NCI-H146 treated with DMSO at 0.1 percent for 48 hours (cell line): ENCODE results near the gene OGFOD2.

Experiments used
- DNase-seq: peaks from one replicate; lab custom pipeline; 2025; ENCODE audit not compliant: unreplicated experiment; lab: John Stamatoyannopoulos, UW

Gene OGFOD2

DNA sequence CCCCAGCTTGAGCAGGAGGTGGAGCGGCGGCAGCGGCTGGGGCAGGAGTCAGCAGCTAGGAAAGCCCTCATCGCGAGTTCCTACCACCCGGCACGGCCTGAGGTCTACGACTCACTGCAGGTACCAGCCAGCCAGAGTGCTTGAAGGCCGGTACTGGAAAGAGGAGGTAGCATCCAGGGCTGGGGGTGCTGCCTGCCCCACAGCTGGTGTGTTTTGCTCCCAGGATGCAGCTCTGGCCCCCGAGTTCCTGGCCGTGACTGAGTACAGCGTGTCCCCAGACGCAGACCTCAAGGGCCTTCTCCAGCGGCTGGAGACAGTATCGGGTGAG lies 1.6 kb downstream of the OGFOD2 start:
- no peak for DNase-seq

DNA sequence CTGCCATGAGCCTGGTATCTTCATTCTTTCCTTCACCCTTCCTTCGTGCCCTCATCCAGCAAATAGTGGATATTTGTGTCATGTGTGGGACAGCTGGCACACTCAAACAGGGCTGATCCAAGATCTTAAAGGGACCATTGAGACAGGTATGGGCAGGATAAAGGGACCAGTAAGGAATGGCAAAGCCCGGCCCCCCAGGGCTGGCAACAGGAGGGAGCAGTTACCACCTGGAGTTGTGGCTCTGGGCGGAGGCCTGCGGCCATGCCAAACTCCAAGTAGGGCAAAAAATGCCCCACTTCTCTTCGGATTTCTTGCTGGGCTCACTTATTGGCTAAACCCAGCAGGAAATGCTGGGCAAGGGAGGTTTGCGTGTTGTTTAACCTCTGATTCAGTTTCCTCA lies 2.1 kb downstream of the OGFOD2 start:
- DNase-seq, result no peak

DNA sequence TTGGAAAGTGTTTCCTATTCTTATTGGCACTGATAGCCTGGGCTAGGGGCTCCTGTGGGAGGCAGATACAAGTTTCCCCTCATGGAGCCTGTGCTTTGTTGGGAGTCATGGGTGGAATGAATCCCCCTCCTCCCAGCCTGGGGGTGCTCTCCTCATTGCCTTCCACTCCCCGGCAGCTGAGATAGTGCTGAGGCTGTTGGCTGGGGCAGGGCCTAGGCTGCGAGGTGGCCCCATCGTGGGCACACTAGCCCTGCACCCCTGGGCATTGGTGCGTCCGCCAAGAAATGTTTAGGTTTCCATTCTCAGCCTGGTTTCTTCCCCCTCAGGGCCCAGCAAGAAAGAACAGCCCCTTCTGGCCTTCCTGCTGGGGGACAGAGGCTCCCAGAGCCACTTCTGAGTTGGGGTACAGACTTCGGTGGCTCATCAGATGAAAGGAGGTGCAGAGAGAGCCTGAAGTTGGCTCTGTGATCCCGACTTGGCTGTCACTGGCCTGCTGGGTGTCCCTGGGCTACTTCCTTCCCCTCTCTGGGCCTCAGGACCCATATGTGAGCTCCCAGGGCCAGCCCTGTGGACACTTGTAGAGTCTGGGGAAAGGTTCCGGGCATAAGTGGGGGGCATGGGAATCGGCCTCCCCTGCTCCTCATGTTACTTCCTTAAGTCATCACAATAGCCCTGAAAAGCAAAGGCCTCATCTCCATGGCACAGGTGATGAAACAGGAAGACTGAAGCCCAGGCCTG lies 2.8 kb downstream of the OGFOD2 start:
- no peak for DNase-seq

DNA sequence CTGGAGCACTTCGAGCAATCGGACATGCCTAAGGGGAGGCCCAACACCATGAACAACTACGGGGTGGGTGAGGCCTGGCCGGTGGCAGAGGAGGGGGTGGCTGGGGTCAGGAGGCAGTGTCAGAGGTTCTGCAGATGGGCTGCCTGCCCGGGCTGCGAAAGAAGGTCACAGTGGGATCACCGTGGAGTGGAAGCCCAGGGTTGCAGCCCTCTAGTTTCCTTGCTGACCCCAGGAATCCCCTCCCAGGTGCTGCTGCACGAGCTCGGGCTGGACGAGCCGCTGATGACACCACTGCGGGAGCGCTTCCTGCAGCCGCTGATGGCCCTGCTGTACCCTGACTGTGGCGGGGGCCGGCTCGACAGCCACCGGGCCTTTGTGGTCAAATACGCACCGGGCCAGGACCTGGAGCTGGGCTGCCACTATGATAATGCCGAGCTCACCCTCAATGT lies 3.5 kb downstream of the OGFOD2 start:
- DNase-seq, result no peak

DNA sequence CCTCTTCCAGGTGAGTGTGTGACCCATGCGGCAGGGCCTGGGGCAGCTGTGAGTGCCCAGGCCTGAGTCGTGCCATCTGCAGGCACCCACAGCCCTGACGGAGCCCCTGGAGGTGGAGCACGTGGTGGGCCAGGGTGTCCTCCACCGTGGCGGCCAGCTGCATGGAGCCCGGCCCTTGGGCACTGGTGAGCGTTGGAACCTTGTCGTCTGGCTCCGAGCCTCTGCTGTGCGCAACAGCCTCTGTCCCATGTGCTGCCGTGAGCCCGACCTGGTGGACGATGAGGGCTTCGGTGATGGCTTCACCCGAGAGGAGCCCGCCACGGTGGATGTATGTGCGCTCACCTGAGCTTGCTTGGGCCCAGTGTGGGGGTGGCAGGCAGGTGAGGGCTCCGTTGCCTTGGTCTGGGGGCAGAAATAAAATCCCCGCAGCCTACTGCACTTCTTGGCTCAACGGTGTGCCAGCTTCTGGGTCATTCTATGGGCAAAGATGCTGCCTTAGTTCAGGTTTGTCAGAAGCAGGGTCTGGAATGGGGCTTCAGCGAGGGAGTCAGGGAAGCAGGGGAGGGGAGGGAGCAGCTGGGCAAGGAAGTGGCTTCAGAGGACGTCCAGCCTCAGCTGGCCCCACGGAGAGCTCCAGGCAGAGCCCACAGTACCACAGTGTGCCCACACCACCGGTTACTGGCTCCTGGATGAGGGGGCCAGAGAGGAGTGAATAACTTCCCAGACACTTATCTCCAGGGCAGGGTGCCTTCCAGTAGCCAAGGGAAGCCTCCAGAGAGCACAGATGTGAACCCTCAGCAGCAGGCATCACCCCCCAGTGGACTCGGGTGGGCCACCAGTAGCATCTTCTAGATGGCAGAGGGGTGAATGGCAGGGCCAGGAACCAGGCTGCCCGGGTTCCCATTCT lies 4.2 kb downstream of the OGFOD2 start:
- DNase-seq, result no peak

DNA sequence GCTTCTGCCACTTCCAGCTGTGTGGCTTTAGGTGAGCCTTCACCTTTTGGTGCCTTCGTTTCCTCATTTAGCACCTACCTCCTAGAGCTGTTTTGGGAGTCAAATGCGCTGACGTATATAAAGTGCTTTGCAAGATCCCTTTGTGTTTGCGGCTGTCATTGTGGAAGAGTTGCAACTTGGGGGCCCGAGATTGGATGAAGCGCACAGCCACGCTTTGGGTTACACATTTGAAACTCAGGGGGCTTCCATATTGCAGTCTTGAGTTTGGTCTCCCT lies 4.8 kb downstream of the OGFOD2 start:
- DNase-seq, result no peak

DNA sequence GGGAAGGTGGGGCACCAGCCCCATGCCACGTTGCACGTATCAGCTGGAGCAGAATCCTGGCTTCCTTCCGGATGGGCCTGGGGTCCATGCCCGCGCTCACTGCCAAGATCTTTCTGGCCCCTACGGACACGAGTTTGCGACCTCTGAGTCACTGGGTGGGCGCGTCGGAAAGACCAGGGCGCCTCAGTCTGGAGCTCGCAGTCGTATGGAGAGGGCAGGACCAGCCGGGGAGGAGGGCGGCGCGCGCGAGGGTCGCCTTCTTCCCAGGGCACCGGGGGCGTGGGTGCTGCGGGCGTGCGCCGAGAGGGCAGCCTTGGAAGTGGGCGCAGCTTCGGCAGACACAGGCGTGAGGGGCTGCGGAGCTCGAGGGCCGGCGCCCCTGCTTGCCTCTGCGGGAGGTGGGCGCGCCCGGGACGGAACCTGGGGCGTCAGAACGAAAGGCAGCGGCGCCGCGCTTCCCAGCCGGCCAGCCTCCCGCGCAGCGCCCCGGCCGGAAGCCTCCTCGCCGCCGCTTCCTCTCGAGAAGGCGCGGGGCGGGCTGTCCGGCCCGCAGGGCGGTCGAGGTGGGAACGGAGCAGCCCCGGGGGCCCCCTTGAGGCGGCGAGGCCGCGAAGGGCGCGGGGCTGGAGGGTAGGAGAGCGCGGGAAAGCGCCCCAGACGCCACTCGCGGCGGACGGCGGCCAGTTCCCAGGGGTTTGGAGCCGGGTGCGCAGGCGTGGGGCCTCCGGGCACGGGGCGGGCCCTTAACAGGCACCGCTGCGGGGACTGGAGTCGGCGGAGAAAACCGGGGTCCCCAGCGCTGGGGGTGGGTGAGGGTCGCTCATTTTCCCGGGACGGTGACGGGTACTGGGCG lies 5.4 kb downstream of the OGFOD2 start, which contains the start of gene ARL6IP4:
Gene ARL6IP4 (plus strand): TSS at position 499 of the 853 bp plus-strand sequence. CDS start 459 bp downstream, outside the sequence.
- DNase-seq, result peak; percentile 25

DNA sequence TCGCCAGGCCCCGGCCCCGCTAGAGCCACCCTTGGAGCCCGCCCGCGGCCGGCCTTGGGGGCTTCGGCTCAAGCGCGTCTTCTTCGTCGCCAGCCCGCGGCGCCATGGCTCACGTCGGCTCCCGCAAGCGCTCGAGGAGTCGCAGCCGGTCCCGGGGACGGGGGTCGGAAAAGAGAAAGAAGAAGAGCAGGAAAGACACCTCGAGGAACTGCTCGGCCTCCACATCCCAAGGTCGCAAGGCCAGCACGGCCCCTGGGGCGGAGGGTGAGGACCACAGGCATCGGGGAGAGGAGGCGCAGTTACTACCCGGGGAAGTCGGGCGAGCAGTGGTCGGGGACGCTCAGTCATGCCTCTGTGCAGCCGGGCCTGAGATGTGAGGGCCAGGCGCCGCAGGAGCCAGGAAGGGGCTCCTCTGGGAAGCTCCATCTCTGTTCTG lies 6.0 kb downstream of the OGFOD2 start:
- no peak for DNase-seq

DNA sequence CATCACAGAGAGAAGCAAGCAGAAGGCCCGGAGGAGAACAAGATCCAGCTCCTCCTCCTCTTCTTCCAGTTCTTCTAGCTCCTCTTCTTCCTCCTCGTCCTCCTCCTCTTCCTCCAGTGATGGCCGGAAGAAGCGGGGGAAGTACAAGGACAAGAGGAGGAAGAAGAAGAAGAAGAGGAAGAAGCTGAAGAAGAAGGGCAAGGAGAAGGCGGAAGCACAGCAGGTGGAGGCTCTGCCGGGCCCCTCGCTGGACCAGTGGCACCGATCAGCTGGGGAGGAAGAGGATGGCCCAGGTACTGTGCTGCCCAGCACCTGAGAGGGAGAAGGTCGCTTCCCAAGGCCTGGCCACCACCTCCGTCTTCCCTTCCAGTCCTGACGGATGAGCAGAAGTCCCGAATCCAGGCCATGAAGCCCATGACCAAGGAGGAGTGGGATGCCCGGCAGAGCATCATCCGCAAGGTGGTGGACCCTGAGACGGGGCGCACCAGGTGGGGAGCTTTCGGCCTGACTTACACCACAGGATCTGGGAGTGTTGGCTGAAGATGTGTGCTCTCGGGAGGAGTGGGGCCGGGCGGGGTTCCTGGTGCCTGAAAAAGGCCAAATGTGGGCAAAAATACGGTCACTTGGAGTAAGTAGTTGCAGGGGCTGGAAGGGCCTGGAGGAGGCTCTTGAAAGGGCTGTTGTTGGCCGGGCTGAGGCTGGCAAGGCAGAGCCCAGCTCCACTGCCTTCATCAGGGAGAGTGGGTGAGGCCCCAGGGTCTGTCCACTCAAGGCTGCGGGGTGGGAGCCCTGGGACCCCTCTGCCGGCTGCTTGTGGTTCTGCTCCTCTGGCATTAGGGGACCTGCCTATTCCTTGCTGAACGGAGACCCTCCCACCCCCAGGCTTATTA lies 6.8 kb downstream of the OGFOD2 start:
- DNase-seq, result no peak

DNA sequence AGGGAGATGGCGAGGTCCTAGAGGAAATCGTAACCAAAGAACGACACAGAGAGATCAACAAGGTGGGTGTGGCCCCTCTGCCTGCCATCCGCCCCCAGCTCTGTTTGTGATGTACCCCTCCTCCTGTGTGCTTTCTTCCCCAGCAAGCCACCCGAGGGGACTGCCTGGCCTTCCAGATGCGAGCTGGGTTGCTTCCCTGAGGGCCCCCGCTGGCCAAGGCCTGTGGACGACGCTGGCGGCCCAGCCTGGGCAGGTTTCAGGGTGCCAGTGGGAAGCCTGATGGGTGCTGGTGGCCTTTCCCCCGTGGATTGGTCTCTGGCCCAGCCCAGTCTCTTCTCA lies 7.4 kb downstream of the OGFOD2 start:
- DNase-seq, result no peak

DNA sequence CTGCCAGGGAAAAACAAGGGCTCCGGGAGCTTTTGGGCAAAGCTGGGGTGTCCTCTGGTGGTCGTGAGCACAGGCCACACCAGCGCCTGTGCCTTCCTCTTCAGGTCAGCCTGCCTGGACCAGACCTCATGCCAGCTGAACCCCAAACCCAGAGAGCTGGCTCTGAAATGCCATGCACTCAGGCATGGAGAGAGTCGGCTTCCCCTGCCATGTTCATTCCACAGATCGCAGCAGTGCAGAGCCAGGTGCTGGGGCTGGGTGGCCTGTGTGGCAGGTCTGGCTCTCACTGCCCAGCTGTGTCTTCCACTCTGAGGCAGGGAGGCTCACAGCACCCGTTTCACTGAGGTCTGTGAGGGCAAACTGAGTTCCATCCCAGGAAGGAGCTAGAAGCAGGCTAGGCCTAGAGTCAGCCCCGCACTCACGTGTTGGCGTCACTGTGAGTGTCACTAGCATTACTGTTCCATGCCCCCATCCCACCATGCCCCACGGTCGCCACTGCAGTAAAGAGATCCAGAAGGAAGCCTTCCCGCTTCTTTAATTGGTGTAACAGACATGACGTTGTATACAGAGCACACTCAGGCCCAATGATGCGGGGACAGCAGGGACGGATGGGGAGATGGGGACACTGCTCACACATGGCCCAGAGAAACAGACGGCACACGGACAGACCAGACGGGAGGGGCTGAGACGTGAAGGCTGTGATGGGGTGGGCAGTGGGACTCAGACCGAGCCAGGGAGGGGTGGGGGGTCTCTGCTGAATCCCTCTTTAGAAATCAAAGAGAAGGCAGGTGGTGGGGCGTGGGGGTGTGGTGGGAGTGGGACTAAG lies 8.1 kb downstream of the OGFOD2 start:
- no peak for DNase-seq

DNA sequence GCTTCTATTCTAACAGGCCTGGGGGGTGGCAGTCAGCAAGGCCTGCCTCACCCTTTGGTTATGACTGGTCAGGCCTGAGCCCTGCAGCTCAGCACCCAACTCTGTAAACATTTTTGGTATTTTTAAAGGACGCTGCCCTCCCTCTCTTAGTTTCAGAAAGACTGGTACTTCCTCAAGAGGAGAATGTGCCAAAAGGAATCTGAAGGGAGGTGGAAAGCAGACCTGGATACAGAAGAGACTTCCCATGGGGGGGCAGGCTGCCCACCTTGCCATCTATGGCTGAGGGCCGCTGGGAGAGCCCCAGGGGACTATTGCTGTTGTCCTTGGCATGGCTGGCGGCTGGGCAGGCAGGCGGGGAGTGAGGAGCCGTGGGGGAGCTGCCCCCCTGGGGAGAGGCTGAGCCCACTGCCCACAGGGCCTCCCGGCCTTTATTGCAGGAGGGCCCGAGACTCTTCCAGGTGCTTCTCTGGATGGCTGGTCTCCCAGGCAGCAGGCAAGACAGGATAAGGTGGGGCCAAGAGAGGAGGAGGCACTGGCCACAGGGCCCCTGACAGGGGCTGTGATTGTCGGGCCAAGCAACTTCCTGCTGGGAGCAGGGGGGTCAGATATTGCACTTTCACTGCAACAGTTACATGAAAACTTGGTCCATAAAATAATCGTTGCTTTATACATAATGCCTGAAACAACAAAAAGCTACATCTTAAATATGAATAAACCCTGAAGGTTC lies 8.9 kb downstream of the OGFOD2 start:
- no peak for DNase-seq

DNA sequence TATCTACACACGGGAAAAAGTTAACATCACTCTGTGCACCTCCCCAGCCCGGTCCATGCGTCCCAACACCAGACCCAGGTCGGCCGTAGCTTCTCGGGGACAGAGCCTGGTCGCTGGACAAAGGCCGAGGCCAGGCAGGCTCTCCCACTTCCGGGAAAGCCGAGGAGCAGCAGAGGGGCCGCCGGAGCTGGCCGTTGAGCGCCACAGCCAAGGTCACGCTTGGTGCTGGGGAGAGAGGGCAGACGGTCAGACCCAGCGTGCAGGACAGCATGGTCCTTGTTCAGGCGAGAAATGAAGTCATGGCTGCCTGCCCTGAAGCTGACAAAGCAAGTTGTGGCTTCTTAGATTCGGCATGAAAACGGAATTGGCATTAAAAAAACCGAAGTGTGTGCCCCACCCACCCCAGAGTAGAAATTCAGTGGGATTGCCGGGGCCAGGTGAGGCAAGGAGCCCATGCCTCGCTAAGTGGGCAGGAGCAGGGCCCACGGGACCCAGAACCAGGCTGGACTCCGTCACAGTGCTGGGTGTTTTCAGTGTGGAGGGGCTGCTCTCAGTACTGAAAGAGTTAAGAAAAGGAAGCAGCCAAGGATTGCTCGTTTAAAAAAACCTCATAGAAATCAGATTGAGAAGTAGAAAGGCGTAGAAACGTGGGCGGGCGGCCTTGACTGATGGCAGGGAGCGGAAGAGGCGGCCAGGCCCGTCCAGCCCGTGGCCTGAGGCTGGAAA lies 9.7 kb downstream of the OGFOD2 start:
- no peak for DNase-seq

DNA sequence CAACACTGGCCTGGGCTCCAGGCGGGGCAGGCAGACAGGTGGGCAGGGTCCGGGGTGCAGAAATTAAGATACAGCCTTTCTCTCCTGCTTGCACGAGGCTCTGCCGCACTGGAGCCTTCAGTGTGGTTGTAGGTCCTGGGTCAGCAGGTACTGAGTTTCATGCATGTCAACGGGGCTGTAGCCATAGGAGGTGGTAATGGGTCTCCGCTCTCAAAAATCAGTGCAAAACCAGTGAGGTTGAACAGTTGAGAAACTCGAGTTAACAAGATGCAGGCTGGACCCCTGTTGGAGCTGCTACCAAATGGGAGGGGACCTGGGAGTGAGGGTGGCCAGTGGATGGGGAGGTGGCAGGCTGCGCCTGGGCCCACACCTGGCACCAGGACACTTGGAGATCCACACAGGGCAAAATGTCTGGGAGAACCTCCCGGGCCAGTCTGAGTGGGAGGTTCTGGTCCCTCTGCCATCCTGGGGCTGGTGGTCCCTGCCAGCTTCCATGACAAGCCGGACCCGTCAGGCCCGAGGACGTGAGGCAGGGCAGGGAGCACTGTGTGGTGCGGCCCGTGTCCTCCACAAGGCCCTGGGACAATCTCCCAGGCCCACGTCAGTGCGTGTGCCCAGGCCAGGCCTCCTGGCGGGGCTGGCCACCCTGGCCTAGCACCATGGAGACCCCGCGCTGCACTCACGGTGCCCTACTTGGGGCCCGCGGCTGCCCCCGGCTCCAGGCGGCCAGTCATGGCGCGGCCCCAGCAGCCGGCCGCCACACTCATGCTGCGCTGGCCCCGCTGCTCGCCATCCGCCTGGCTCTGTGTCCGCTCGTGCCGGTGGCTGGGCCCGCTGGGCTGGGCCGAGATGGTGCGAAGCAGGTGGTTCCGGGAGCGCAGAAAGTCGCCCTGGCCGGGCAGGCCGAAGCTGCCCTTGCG lies 10.6 kb downstream of the OGFOD2 start:
- DNase-seq, result no peak

DNA sequence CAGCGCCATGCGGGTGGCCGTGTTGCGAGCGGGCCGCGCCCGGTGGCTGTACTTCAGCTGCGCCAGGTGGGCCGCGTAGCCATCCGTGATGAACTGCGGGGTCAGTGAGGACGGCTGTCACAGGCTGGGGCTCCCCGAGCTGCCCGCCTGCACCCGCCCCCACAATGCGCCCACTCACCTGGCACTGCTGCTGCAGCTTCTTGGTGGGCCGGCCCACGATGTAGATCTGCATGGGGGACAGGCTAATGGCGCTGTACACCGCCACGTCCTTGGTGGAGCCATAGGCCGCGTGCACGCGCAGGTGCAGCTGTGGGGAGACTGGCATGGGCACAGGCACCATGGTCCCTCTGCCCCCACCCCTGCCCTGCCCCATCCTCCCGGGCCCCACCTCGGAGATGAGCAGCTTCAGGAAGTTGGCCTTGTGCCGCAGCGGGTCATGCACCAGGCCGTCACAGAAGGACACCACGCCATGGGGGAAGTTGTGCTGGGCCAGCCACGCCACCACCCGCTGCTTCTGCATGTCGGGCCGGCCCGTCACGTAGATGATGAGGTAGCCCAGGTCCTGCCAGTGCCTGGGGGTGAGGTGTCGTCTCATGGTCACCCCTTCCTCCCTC lies 11.3 kb downstream of the OGFOD2 start:
- DNase-seq, result no peak

DNA sequence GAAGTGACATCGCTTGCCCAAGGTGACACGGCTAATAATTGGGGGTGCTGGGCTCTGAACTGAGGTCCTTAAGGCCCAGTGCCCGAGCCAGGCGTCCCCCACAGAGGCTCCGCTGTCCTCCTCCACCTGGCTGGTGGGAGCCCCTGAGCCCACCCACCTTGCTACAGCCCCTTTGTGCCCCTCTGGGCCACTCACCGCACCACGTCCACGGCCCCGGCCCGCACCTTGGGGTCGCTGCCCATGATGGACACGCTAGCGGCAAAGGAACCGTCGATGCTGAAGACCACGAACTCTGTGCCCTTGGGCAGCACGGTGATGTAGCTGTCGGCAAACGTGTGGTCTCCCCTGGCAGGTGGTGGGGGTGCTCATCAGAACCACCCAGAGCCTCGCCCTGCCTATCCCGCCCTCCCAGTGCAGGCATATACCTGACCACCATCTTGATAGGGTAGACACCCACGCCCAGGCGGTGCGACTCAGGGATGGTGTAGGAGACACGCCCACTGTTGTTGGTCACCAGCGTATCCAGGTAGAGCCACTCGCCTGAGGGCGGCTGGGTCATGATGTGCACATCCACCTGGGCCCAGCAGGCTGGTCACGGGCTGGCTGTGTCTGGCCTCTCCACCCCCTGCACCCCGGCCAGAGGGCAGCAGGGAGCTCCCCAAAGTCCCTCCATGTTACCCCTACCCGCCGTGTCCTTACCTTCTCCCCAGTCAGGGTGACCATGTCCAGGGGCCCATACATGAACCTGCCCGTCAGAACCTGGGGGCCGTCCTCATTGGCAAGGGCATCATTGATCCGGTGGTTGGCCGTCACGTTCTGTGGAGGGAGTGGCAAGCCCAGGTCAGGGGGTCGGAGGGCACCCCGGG lies 12.3 kb downstream of the OGFOD2 start:
- DNase-seq, result no peak
